GM10248 (cell line): Measurements from ENCODE around the gene ECE1.
A peak's percentile ranks its signal among the peaks of the same experiment; 100 is the strongest.

ENCODE experiments used
- CTCF ChIA-PET: fragments of 300-600 bp; sonication (Branson Sonifier 250); formaldehyde crosslinking; extraction: SDS; loops from one replicate; lab custom pipeline; 2021; ENCODE audit warnings: antibody characterized with exemption; lab: Yijun Ruan, JAX
- POLR2A ChIA-PET: fragments of 350-650 bp; sonication (Branson Sonifier 250); formaldehyde crosslinking; extraction: SDS; loops from one replicate; lab custom pipeline; 2020; ENCODE audit warnings: antibody characterized with exemption; lab: Yijun Ruan, JAX
- DNase-seq: peaks from one replicate; pipeline ENCODE4 v3.0.0; 2012; ENCODE audit errors: extremely low spot score
- TF ChIP-seq, protein P1 (sequence below): IDR thresholded peaks from 2 replicates; pipeline ENCODE4 v1.5.1; 2012; ENCODE audit warnings: mild to moderate bottlenecking, low read depth; ENCODE audit errors: extremely low read depth, missing control alignments, control extremely low read depth

The ECE1 gene

DNA sequence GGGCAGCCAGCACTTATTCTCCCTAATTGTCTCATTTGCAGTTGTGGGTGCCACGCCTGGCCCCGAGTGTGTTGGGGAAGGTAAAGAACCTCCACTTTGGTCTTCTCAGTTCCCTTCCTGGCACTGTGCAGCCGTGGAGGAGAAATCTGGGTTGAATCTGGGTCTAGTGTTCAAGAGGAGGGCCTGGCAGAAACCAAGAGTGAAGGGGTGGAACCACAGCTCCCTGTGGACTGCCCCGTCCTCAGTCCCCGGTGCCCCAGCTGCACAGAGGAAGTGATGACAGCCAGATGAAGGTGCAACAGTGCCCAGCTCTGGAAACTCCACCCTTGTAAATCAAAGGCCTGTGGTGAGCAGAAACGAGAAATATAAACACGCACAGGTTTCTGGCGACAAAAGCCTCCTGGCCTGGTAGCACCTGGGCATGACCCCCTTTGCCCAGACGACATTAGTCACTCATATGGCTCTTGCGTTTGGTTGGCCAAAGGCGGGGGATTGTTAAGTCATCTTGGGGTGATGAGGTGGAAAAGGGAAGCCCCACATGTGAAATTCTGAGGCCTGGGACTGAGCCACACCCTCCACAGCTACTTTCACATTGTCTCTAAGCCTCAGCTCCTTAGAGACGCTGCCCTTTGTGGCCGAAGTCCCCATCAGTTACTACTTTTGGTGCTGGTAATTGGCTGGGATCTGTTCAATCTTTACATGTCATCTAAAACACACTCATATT lies 4.2 kb upstream of the ECE1 start:
- CTCF ChIA-PET = interaction anchor here (0.7 to 15.8 kb wide), 12 partner anchors 11 to 76 kb away, joined by 3 to 161 read pairs (median 5); no protein-coding TSS in a partner anchor
- peak; percentile 73 for DNase-seq
- TF ChIP-seq, protein P1, sequence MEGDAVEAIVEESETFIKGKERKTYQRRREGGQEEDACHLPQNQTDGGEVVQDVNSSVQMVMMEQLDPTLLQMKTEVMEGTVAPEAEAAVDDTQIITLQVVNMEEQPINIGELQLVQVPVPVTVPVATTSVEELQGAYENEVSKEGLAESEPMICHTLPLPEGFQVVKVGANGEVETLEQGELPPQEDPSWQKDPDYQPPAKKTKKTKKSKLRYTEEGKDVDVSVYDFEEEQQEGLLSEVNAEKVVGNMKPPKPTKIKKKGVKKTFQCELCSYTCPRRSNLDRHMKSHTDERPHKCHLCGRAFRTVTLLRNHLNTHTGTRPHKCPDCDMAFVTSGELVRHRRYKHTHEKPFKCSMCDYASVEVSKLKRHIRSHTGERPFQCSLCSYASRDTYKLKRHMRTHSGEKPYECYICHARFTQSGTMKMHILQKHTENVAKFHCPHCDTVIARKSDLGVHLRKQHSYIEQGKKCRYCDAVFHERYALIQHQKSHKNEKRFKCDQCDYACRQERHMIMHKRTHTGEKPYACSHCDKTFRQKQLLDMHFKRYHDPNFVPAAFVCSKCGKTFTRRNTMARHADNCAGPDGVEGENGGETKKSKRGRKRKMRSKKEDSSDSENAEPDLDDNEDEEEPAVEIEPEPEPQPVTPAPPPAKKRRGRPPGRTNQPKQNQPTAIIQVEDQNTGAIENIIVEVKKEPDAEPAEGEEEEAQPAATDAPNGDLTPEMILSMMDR = no peak
- POLR2A ChIA-PET = interaction anchor here (0.6 to 1.3 kb wide), 4 partner anchors 30 to 49 kb away, joined by 3 to 8 read pairs (median 5); no protein-coding TSS in a partner anchor

- ChIA-PET CTCF (interaction anchor here (1.0 to 15.8 kb wide), 11 partner anchors 12 to 75 kb away, joined by 3 to 161 read pairs (median 4); no protein-coding TSS in a partner anchor), POLR2A (interaction anchor here (0.8 to 1.2 kb wide), 4 partner anchors 31 to 50 kb away, joined by 3 to 5 read pairs (median 4); no protein-coding TSS in a partner anchor)
- peak; percentile 55 for DNase-seq
- TF ChIP-seq, protein P1 = no peak
Observed at GRCh38 chr1:21293537-21294265, 3.4 kb upstream of the ECE1 start.

- peak; percentile 67 for DNase-seq
- TF ChIP-seq, protein P1 = no peak
- CTCF ChIA-PET = interaction anchor here (1.3 to 15.8 kb wide), 8 partner anchors 23 to 52 kb away, joined by 3 to 161 read pairs (median 6); no protein-coding TSS in a partner anchor
- POLR2A ChIA-PET = interaction anchor here (0.8 to 1.2 kb wide), 2 partner anchors 31 to 45 kb away, joined by 4 to 5 read pairs; no protein-coding TSS in a partner anchor
Observed at GRCh38 chr1:21292984-21293536, 2.8 kb upstream of the ECE1 start.

DNA sequence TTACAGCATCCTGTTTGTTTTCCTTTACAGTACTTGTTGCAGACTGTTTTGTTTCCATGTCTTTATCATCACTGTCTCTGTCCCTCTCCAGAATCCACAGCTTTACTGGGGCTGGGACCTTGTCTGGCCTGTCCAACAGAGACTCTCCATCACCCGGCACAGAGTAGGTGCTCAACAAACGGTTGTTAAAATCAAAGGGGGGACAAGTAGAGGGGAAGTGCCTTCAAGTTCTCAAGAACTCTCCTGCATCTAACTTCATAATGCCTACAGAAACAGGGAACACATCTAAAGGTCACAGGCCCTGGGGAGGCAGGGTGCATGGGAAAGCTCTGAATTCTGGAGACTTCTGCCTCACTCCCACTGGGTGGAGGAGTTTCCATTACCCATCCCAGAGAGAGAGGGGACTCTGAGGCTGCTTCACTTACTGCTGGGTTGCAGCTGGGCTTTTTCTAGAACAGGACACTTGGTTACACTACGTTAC lies 2.3 kb upstream of the ECE1 start:
- POLR2A ChIA-PET = interaction anchor here (0.6 to 0.7 kb wide), 2 partner anchors 42 to 1980 kb away, joined by 5 read pairs; partner anchors contain the start of gene SLC66A1

GRCh38 chr1:21291964-21292363 lies 1.7 kb upstream of the ECE1 start:
- POLR2A ChIA-PET = interaction anchor here (0.6 to 0.7 kb wide), 2 partner anchors 42 to 1980 kb away, joined by 5 read pairs; partner anchors contain the start of gene SLC66A1
- no peak for DNase-seq
- TF ChIP-seq, protein P1 = no peak
- CTCF ChIA-PET = interaction anchor here (0.9 to 15.8 kb wide), 8 partner anchors 22 to 77 kb away, joined by 3 to 161 read pairs (median 5); no protein-coding TSS in a partner anchor

More for the DNA sequence above, 2.3 kb upstream of the ECE1 start:
- TF ChIP-seq, protein P1 = no peak
- DNase-seq = no peak
- CTCF ChIA-PET = interaction anchor here (0.9 to 15.8 kb wide), 8 partner anchors 22 to 76 kb away, joined by 3 to 161 read pairs (median 5); no protein-coding TSS in a partner anchor

GRCh38 chr1:21291184-21291583 lies 921 bp upstream of the ECE1 start:
- CTCF ChIA-PET = interaction anchor here (1.5 to 15.8 kb wide), 5 partner anchors 21 to 54 kb away, joined by 3 to 161 read pairs (median 15); no protein-coding TSS in a partner anchor
- DNase-seq = no peak
- TF ChIP-seq, protein P1 = no peak
- POLR2A ChIA-PET = no interaction called here
